ENCODE results near the gene TRIM15. TPM values are rescaled to one million over a fixed set of nuclear protein-coding genes. Genes with fewer than 3 reads are reported as not detected.

TRIM15 gene
- total RNA-seq, 1 donor from 2014 or later = not detected

DNA sequence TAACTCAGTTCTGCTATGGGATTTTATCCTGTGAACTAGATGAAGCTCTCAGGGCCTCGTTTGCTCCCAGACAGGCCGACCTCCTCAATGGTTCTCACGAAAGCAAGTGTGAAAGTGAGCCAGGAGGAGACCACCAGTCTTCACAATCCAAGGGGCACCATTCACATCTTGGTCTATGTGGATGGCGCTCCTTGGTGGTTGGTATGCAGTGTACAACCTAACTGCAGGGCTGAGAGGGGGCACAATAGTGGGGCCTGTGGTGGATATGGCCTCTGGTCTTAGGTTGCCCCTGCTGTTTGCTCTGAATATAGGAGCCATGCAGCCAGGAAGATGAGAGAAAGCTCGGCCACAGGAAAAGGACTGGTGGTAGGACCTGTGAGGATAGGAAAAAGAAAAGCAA is 25.2 kb downstream of the TRIM15 start:
- peaks cover 36% of the 10 kb centered on the region for H3K36me3 Mint-ChIP-seq (ENCODE audit: unreplicated experiment)

DNA sequence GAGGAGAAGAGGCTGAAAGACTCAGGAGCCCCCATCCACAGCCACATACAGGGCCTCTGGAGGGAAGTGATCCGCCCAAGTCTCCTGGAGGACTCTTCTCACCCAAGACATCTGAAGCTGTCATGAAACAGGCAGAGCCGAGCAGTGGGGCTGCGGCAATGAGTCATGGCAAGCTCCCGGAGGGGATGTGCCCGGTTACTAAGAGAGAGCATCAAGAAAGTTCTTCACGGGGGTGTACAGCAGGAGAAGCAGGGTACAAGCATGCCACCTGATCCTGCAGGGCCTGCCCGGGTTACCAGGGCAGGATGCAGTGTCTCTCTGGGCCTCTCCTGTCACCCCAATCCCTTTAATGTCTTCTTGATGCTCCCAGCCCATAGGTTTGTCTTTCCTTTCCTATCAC is 28.7 kb downstream of the TRIM15 start:
- TF ChIP-seq, protein P1, sequence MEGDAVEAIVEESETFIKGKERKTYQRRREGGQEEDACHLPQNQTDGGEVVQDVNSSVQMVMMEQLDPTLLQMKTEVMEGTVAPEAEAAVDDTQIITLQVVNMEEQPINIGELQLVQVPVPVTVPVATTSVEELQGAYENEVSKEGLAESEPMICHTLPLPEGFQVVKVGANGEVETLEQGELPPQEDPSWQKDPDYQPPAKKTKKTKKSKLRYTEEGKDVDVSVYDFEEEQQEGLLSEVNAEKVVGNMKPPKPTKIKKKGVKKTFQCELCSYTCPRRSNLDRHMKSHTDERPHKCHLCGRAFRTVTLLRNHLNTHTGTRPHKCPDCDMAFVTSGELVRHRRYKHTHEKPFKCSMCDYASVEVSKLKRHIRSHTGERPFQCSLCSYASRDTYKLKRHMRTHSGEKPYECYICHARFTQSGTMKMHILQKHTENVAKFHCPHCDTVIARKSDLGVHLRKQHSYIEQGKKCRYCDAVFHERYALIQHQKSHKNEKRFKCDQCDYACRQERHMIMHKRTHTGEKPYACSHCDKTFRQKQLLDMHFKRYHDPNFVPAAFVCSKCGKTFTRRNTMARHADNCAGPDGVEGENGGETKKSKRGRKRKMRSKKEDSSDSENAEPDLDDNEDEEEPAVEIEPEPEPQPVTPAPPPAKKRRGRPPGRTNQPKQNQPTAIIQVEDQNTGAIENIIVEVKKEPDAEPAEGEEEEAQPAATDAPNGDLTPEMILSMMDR (IDR thresholded peaks at IDR 0.05; ENCODE audit: partially characterized antibody, unreplicated experiment) = no peak
- peaks cover 7% of the 10 kb centered on the region for H3K36me3 Mint-ChIP-seq (ENCODE audit: unreplicated experiment)

More for the DNA sequence above, 25.2 kb downstream of the TRIM15 start:
- Mint-ChIP-seq H3K9me3 (ENCODE audit: unreplicated experiment) (peaks cover 1% of the 10 kb centered on the region), H3K27ac (ENCODE audit: unreplicated experiment) (no peak overlapping the region), H3K27me3 (ENCODE audit: unreplicated experiment) (peaks cover 10% of the 10 kb centered on the region), H3K4me1 (ENCODE audit: low read depth, unreplicated experiment) (peaks cover 2% of the 10 kb centered on the region), H3K4me3 (ENCODE audit: unreplicated experiment) (no peak overlapping the region)
- no peak for DNase-seq
- TF ChIP-seq, protein P1 (IDR thresholded peaks at IDR 0.05; ENCODE audit: partially characterized antibody, unreplicated experiment) = no peak

DNA sequence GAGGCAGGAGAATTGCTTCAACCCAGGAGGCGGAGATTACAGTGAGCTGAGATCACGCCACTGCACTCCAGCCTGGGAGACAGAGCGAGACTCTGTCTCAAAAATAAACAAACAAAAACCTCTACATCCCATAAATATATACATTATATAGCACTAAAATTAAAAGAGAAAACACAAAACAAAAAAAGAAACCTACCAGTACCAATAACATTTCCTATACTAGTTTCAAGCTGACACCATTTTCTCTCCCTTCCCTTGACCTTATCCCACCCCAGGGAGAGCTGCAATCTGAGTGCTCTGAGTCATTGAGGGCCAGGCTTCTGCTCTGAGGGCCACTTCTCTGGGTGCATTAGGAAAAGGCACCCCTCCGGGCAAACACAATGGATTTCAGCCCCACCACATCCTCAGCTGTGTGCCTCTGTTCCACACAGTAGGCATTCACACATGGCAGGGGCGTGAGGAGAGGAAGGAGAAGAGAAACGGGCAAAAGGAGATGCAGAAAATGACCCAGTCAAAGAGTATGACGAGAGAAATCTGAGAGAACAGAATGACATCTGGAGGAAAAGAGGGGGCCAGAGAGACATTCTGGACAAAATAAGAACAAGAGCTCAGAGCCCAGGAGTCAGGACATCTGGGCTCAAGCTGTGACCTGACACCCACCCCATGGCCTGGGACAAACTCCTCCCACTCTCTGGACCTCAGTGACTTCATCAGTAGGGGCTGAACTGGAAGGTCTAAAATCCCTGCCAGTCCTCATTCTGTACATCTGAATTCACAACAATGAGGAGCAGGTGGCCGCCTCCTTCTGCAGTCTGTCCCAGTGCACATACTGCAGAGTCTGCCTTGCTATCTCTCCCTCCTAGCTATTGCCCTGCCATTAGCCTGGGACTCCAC is 31.7 kb downstream of the TRIM15 start:
- H3K27ac Mint-ChIP-seq (ENCODE audit: unreplicated experiment) = peak overlapping the region; percentile 100
- H3K36me3 Mint-ChIP-seq (ENCODE audit: unreplicated experiment) = no peaks in the 10 kb centered on the region
- TF ChIP-seq, protein P1 (IDR thresholded peaks at IDR 0.05; ENCODE audit: partially characterized antibody, unreplicated experiment) = no peak
- peak; percentile 82 for DNase-seq
- H3K9me3 Mint-ChIP-seq (ENCODE audit: unreplicated experiment) = peaks cover 11% of the 10 kb centered on the region
- peaks cover 14% of the 10 kb centered on the region for H3K27me3 Mint-ChIP-seq (ENCODE audit: unreplicated experiment)
- H3K4me1 Mint-ChIP-seq (ENCODE audit: low read depth, unreplicated experiment) = peaks cover 28% of the 10 kb centered on the region
- peak overlapping the region; percentile 48 for H3K4me3 Mint-ChIP-seq (ENCODE audit: unreplicated experiment)

More for the DNA sequence above, 28.7 kb downstream of the TRIM15 start:
- Mint-ChIP-seq H3K27me3 (ENCODE audit: unreplicated experiment) (peaks cover 15% of the 10 kb centered on the region), H3K27ac (ENCODE audit: unreplicated experiment) (no peak overlapping the region), H3K4me3 (ENCODE audit: unreplicated experiment) (no peak overlapping the region), H3K4me1 (ENCODE audit: low read depth, unreplicated experiment) (peaks cover 22% of the 10 kb centered on the region), H3K9me3 (ENCODE audit: unreplicated experiment) (peaks cover 11% of the 10 kb centered on the region)
- no peak for DNase-seq

DNA sequence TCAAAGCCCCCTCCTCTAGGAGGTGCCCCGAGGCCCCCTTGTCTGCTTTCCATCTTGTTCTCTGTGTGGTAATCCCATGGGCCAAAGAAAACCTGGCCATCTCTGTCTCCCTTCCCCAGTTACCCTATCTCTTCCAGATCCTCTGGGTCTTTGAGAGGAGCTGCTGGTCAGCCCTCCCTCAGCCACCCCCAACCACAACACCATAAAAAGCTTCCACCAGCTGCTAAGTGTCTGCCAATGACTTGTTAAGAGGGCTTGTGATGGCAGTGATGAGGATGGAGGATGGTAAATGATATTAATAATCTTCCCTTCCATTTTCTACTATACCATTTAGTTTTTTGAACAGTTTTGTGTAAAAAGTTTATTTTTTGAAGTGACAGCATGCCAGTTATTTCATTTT is 32.6 kb downstream of the TRIM15 start:
- peaks cover 28% of the 10 kb centered on the region for H3K4me1 Mint-ChIP-seq (ENCODE audit: low read depth, unreplicated experiment)
- H3K36me3 Mint-ChIP-seq (ENCODE audit: unreplicated experiment) = no peaks in the 10 kb centered on the region
- TF ChIP-seq, protein P1 (IDR thresholded peaks at IDR 0.05; ENCODE audit: partially characterized antibody, unreplicated experiment) = no peak
- H3K27me3 Mint-ChIP-seq (ENCODE audit: unreplicated experiment) = peaks cover 12% of the 10 kb centered on the region
- peak overlapping the region; percentile 48 for H3K4me3 Mint-ChIP-seq (ENCODE audit: unreplicated experiment)
- H3K27ac Mint-ChIP-seq (ENCODE audit: unreplicated experiment) = peak overlapping the region; percentile 100
- DNase-seq = no peak
- H3K9me3 Mint-ChIP-seq (ENCODE audit: unreplicated experiment) = peaks cover 11% of the 10 kb centered on the region

DNA sequence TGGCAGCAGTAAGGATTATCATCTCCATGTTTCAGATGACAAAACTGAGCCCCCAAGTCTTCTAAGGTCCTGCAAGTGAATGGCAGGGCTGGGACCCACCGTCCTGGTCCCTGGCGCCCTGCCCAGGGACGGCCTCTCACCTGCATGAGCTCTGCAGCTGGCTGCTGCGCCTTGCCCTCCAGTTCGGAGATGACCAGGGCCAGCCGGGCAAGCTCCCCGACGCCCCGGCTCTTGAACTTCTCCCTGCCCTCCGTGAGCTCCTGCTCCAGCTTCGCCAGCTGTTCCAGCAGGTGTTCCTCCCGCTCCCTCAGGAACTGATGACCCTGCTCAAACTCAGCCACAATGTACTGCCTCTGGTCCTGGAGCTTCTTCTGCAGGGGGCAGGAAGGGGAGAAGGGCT is 33.0 kb downstream of the TRIM15 start:
- H3K36me3 Mint-ChIP-seq (ENCODE audit: unreplicated experiment) = no peaks in the 10 kb centered on the region
- H3K9me3 Mint-ChIP-seq (ENCODE audit: unreplicated experiment) = peaks cover 11% of the 10 kb centered on the region
- no peak for DNase-seq

More for the DNA sequence above, 33.0 kb downstream of the TRIM15 start:
- H3K27me3 Mint-ChIP-seq (ENCODE audit: unreplicated experiment) = peaks cover 12% of the 10 kb centered on the region
- H3K4me3 Mint-ChIP-seq (ENCODE audit: unreplicated experiment) = peak overlapping the region; percentile 48
- H3K27ac Mint-ChIP-seq (ENCODE audit: unreplicated experiment) = peak overlapping the region; percentile 100
- TF ChIP-seq, protein P1 (IDR thresholded peaks at IDR 0.05; ENCODE audit: partially characterized antibody, unreplicated experiment) = no peak
- H3K4me1 Mint-ChIP-seq (ENCODE audit: low read depth, unreplicated experiment) = peaks cover 27% of the 10 kb centered on the region
